HEK293 (cell line): ENCODE measurements around the gene DOK7.

Source experiments
- REST ChIP-seq: fragments of 450-650 bp; formaldehyde crosslinking; IDR thresholded peaks from 2 replicates; pipeline ENCODE4 v1.5.1; 2016; ENCODE audit warnings: missing biosample characterization, missing genetic modification characterization
- ZBTB21 ChIP-seq: fragments of 450-650 bp; formaldehyde crosslinking; IDR thresholded peaks from 2 replicates; pipeline ENCODE4 v1.5.1; 2017; ENCODE audit warnings: missing biosample characterization, missing genetic modification characterization
- ZBTB7A ChIP-seq: fragments of 450-650 bp; formaldehyde crosslinking; IDR thresholded peaks from 2 replicates; pipeline ENCODE4 v1.5.1; 2016; ENCODE audit warnings: low read depth, missing biosample characterization, missing genetic modification characterization
- ZFP3 ChIP-seq: fragments of 450-650 bp; formaldehyde crosslinking; IDR thresholded peaks from 2 replicates; pipeline ENCODE4 v1.5.1; 2016; ENCODE audit warnings: low read depth, missing biosample characterization, missing genetic modification characterization
- ZNF138 ChIP-seq: fragments of 450-650 bp; formaldehyde crosslinking; IDR thresholded peaks from 2 replicates; pipeline ENCODE4 v1.5.1; 2016; ENCODE audit warnings: missing biosample characterization, missing genetic modification characterization, borderline replicate concordance
- ZNF521 ChIP-seq: fragments of 450-650 bp; formaldehyde crosslinking; IDR thresholded peaks from 2 replicates; pipeline ENCODE4 v1.5.1; 2017; ENCODE audit warnings: missing biosample characterization, mild to moderate bottlenecking, missing genetic modification characterization
- ZNF704 ChIP-seq: fragments of 450-650 bp; formaldehyde crosslinking; IDR thresholded peaks from 2 replicates; pipeline ENCODE4 v1.5.1; 2016; ENCODE audit warnings: missing biosample characterization, missing genetic modification characterization
- TF ChIP-seq, protein P1 (sequence below): fragments of 450-650 bp; formaldehyde crosslinking; IDR thresholded peaks from 2 replicates; pipeline ENCODE4 v1.5.1; 2017; ENCODE audit warnings: missing biosample characterization, missing genetic modification characterization

DNA sequence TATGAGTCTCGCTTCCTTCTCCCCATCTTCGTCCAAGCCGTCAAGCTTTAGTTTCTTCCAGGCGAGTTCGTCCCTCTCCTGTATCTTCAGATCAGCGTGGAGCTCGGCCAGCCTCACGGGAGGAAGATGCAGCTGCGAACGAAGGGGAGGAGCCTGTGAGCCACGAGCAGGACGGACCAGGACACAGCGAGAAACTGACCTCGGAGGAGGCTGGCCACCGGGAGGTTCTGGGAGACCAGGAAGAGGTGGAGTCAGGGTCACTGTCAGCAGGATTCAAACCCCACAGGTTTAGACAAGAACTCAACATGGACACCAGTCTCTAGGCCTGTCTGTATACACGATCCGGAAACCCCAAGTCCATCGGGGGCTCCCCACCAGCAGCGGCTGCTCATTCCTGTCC lies 61.8 kb downstream of the DOK7 start:
- TF ChIP-seq ZNF521 (no peak), ZNF704 (tag by site-specific recombination) (no peak), ZBTB21 (tag by site-specific recombination) (no peak), ZFP3 (tag by site-specific recombination) (no peak), ZBTB7A (tag by site-specific recombination) (no peak), ZNF138 (tag by site-specific recombination) (no peak), REST (tag by site-specific recombination) (no peak)
- TF ChIP-seq, protein P1, sequence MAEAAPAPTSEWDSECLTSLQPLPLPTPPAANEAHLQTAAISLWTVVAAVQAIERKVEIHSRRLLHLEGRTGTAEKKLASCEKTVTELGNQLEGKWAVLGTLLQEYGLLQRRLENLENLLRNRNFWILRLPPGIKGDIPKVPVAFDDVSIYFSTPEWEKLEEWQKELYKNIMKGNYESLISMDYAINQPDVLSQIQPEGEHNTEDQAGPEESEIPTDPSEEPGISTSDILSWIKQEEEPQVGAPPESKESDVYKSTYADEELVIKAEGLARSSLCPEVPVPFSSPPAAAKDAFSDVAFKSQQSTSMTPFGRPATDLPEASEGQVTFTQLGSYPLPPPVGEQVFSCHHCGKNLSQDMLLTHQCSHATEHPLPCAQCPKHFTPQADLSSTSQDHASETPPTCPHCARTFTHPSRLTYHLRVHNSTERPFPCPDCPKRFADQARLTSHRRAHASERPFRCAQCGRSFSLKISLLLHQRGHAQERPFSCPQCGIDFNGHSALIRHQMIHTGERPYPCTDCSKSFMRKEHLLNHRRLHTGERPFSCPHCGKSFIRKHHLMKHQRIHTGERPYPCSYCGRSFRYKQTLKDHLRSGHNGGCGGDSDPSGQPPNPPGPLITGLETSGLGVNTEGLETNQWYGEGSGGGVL: no peak
